Anterior cingulate cortex (tissue), 58 donors: ENCODE results near the gene AKT1.

Source experiments
- DNase-seq, 58 donors: peaks; one replicate each; lab custom pipeline; 2025; lab: John Stamatoyannopoulos, UW

The AKT1 gene

DNA sequence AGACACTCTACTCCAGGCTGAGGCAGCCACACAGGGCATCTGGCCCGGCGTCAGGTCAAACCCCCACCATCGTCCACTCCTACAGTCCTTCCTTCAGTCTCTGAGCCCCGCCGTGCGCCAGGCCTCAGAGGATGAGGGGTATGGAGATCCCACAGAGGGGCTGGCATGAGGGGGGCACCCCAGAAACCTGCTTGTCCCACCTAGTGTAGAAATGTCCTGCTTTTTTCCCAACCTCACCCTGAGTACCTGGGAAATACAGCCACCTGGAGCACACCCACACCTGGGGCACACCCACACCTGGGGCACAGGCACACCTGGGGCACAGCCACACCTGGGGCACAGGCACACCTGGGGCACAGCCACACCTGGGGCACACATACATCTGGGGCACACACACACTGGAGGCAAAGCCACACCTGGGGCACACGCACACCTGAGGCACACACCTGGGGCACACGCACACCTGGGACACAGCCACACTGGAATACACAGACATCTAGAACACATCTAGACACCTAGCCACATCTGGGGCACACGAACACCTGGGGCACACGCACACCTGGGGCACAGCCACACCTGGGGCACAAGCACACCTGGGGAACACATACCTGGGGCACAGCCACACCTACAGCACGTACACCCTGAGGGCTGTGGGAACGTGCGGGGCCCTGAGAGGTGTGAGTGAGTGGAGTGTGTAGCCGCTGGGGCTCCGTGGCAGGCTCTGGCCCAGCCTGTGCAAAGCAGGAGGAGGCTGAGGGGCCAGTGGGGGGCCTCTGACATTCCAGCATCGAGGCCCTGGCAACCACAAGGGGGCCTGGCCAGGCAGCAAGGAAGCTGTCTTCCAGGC is 18.4 kb downstream of the AKT1 start:
- no peak for DNase-seq

DNA sequence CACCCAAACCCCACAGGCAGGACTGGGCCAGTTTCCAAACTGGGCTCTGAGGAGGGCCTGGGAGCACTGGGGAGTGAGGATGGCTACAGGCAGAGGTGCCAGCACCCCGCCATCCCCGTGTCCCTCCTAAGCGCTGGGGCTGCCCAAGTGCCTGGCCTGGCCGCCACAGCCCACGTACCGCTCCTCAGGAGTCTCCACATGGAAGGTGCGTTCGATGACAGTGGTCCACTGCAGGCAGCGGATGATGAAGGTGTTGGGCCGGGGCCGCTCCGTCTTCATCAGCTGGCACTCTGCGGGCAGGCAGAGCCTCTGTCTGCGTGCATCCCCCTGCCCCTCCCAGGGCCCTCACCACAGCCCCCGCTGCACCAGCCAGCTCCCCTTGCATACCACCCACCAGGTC is 19.1 kb downstream of the AKT1 start:
- no peak for DNase-seq

DNA sequence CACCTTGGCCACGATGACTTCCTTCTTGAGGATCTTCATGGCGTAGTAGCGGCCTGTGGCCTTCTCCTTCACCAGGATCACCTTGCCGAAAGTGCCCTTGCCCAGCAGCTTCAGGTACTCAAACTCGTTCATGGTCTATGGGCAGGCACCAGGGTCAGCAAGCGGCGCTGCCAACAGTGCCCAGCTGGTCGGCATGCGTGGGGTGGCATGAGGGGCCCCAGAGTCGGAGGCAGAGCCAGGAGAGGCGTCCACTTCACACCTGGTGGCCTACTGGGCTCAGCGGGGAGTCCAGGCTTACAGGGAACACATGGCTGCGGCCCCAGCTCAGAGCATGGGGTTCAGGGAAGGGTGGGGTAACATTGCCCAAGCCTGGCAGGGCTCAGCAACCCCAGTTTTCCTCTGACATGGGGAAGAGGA is 20.5 kb downstream of the AKT1 start:
- no peak for DNase-seq

DNA sequence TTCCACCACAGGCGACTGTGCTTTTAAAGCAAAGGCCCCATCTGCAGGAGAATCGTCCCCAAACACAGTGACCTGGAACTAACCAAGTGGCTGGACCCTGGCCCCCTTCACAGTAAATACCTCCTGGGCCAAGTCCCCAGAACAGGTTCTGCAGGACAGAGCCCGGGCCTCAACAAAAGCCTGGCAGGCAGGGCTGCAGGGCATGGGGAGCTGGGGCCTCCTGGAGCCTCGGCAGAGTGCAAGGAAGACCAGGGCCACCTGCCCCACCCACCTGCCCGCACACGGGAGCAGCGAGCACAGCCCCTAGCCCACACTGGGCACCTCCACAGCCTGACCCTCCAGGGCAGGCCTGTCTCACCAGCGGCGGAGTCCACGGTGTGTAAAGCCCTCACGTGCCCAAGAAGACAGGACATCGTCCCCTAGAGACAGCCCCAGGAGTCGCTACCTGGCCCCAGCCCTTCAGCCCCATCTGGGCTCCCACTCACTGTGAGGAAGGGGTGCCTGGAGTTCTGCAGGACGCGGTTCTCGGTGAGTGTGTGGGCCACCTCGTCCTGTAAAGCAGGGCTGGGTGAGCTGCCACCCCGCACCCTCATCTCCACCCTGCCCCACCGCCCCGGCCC is 21.0 kb downstream of the AKT1 start:
- no peak for DNase-seq

DNA sequence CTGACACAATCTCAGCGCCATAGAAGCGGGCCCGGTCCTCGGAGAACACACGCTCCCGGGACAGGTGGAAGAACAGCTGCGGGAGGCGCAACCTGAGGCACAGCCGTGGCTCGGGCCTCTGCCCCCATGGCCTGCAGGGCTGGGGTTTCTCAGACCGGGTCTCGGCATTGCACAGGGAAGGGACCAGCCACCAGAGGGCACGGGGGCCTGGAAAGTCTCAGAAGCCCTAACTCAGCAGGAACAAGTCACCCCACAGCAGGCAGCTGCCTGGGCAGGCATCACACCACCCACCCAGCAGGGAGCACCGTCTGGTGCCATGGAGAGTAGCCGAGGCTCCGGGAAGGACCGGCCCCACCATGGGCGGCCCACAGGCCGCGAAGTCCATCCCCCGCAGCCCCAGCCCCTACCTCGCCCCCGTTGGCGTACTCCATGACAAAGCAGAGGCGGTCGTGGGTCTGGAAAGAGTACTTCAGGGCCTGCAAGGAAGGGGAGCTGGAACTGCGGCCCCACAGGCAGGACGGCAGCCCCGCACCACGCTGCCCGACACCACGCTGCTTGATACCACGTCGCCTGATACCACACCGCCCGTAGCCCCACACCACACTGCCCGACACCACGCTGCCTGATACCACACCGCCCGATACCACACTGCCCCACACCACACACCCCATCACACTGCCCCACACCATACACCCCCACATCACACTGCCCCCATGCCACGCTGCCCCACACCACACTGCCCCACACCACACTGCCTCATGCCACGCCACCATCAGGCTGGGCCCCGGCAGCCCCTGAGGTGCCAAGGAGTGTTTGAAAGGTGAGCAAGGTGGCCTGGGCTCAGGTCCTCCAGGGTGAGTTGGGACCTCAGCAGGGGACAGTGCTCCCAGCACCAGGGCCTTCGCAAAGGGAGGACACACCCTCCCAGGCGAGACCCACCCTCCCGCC is 21.8 kb downstream of the AKT1 start:
- DNase-seq = peak in 2 of 58 donors; percentile 20 to 27

DNA sequence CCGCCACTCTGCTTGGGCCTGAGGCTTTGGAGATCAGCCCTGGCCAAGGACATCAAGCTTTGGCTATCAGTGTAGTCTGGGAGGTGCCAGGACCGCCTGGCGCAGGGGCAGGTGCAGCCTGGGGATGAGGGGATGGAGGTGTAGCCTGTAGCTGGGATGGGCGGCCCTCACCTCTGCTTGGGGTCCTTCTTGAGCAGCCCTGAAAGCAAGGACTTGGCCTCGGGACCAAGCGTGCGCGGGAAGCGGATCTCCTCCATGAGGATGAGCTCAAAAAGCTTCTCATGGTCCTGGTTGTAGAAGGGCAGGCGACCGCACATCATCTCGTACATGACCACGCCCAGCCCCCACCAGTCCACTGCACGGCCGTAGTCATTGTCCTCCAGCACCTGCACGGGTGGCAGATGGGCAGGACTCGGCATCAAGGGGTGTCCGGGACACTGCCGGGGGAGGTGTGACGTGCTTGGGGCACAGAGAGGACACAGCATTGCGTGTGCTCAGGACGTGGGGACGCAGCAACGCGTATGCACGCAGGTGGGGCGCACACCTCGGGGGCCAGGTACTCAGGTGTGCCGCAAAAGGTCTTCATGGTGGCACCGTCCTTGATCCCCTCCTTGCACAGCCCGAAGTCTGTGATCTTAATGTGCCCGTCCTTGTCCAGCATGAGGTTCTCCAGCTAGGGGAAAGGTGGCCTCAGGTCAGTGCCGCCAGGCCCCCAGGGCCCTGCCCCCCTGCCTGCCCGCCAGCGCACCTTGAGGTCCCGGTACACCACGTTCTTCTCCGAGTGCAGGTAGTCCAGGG is 22.6 kb downstream of the AKT1 start:
- DNase-seq = no peak

DNA sequence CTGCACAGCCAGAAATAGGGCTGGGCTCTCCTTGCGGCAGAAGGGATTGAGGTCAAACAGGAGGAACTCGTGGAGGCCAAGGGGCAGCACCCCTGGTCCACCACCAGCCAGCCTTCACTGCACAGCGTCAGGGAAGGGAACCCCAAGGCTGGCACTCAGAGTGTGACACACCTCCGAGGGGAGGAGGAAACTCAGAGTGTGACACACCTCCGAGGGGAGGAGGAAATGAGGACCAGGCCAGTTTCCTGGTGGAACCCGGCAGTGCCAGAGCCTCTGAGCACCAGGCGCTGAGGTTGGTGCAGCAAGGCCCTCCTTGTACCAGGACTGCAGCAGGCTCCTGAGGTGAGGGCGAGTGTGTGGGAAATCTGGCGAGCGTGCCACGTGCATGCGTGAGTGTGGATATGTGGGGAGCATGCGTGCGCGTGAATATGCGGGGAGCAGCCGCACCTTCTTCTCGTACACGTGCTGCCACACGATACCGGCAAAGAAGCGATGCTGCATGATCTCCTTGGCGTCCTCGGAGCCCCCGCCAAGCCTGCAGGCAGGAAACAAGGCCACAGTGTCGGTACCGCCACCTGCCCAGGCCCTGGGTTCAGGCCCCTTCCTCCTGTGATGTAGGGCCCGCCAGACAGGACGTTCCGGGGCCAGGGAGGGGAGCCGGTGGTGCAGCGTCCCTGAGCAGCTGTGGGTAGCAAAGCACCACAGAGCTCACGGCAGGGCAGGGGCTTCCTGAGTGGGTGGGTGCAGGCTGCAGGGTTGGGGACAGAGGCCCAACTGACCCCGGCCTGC is 23.4 kb downstream of the AKT1 start:
- DNase-seq = no peak

DNA sequence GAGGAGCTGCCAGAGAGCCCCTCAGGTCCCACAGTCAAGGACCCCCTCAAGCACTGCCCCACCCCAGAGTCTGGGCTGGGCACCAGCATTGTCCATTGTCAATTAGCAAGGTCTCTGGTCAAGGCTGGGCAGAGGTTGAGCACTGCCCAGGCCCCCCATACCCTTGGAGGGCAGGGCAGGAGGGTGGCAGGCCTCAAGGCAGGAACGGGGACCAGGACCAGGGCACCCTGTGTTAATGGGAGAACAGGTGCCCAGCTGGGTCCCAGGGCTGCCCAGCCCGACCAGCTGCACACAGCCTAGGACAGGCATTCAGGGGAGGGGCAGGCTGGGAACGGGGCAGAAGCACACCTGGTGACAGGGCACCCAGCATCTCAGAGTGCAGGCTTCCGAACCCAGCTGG is 24.2 kb downstream of the AKT1 start:
- DNase-seq = no peak

DNA sequence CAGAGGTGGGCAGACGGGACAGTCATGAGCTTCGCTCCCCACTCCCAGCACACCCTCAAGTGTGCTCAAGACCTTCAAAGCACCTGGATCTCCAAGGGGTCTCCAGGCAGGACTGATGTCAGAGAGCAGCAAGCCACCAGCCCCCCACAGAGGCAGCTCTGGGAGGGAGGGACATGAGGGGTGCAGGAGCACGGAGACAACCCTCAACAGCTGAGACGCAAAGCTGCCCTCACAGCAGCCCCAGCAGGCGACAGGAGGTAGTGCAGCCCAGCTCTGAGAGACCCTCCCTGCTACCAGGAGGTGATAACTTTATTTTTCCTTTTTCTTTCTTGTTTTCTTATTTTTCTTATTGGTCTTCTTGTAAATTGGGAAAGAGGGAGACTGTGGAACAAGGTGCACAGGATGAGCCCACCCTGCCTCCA is 24.7 kb downstream of the AKT1 start:
- DNase-seq = no peak

DNA sequence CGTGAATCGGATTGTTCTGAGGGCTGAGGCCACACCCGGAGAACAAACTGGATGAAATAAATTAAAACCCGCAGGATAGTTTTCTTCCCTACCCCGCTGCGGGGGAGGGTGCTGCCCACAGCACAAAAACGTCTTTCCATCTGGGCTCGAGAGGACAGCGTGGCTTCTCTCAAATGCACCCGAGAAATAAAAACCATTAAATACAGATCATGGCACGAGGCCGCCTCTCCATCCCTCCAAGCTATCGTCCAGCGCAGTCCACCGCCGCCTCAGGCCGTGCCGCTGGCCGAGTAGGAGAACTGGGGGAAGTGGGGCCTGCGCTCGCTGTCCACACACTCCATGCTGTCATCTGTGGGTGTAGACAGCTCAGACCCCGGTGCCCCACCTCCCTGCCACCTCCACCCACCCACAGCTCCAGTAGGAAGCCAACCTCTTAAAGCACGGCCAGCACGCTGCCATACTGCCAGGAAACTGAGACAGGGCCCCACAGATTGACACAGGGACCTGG is 25.4 kb downstream of the AKT1 start:
- peak in 1 of 58 donors; percentile 29 for DNase-seq

DNA sequence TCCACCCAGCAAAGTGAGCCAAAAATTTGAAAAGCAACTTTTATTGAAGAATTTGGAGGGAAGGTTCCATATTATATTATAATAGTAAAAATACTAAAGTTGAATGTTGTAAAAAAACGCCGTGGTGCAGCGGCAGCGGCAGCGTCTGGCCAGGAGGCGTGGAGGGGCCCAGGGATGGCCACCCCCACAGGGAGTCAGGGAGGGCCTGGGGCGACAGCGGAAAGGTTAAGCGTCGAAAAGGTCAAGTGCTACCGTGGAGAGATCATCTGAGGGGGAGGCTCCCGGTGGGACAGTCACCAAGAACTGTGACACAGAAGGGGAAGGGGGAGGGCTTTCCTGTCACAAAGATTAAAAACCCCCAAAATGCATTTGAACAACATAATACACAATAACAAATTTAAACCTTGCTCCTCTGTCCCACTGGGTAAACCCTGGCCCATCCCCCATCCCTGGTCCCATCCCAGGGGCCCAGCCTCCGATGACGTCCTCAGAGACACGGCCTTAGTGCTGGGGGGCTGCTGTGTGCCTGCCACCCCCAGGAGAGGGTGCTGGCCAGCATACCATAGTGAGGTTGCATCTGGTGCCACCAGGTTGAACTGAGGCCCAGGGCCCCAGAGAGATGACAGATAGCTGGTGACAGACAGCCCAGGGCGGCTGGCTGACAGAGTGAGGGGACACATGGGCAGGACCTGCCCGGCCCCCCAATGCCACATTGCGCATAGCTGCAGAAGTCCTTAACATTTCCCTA is 26.1 kb downstream of the AKT1 start:
- DNase-seq = no peak

DNA sequence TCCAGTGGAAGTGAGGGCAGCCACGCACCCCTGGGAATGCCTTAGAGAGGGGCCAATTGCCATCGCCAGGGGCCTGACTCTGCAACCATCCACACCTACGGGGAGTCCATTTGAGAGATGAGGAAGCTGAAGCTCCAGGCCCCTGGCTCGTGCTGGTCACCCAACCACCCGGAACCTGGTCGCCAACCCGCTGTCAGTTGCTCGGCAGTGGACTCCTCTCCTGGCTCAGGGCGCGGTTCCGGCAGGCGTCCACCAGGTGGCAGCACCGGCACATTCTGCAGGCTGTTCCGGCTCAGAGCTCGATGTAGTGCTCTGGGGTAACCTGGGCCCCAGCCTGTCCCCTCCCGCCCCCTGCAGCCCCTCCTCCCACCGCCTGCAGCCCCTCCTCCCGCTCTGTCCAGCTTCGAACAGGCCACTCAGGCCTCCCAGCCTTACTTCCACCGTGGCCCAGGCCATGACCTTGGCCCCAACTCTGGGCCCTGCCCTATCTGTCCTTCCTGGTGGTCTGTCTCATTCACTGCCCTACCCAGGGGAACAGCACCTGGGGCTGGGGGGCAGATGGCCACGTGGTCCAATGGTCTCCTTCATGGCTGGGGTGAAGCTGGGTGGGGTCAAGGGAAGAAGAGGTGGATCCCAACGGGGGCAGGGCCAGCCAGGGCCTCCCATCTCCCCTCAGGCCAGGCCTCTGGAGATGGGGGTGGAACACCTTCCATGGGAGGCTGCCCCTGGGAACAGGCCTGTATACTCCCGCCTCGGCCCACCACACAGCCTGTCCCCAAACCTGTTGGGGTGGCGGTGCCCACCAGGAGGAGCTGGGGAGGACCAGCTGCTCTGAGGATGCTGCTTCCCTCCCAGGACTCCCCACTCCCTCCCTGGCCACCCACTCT is 26.9 kb downstream of the AKT1 start:
- peak in 57 of 58 donors; percentile 40 to 94 (median 76) for DNase-seq

DNA sequence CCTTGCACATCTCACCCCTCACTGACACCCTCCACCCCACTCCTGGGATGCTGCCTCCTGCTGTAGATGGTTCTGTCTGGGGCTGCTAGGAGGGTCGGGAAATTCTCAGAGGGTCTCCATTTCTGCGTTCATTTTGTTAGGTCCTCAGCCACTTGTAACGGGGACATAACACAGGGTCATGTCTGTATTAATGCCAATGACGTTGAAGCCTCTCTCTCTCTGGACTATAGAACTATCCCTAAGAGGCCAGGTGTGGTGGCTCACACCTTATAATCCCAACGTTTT is 28.0 kb downstream of the AKT1 start:
- DNase-seq = no peak

DNA sequence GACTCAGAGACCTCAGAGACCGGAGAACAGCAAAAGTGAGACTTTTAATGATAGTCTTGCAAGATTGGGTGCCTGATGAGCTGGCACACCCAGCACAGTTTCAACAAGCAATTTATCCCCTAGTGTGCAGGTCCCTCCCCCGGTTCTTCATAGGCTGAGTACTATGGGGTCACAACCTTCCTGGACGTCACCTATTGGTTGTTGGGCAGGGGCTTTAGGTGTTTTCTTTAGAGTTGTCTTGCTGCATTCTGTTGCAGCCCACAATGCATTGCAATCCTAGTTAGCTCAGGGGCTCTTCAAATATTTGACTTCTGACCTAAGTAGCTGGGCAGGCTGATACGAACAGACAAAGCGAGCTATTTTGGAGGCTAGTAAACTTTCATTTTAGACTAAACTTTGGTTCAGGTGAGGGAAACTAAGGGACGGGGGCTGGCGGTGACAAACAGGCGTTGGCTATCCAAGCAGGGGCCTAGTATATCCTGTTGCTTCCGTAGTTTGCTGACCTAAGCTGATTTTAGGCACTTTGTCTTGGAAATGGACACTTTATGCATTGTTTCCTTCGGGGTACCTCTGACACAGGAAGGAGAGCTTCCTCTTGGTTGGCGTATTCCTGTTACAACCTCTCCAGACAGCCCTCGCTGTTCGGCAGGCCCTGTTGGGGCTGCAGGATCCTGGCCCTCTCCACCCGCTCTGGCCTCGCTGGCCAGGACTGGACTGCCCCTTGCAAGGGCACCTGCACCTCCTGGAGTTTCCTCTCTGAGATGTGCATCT is 28.5 kb downstream of the AKT1 start:
- no peak for DNase-seq

DNA sequence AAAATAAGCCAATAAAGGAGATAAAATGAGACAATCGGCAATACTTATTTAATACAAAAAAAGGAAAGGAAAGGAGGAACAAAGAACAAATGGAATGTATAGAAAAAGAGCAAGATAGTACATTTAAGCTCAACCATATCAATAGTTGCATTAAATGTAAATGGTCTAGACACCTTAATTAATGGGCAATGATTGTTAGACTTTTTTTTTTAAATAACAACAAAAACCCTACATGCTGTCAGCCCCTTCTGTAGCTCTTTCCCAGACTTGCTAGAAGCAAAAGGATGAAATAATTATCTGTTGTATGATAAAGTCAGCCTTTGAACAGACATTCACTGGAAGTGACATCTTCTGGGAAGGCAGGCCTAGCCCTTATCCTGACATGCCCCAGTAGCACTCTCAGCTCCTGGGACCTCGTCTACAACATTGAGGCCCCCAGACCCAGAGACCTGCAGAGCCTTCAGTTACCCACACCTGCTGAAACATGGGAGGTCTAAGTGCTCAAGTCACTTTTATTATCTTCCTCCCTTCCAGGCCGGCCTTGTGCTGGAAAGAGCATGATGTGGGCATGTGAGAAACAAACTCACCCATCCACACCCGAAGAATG is 29.2 kb downstream of the AKT1 start:
- no peak for DNase-seq

DNA sequence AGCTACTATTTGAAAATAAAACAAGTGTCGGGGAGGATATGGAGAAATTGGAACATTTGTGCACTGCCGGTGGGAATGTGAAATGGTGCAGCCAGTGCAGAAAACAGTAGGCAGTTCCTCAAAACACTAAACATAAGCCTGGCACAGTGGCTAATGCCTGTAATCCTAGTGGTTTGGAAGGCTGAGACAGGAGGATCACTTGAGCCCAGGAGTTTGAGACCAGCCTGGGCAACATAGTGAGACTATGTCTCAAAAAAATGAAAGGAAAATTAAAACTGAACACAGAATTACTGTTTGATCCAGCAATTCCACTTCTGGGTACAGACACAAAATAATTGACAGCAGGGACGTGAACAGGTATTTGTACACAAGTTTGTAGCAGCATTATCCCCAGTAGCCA is 30.0 kb downstream of the AKT1 start:
- no peak for DNase-seq
